HCT116 (cell line): ENCODE data around the gene THOP1. TPM values are rescaled to one million over a fixed set of nuclear protein-coding genes. Genes with fewer than 3 reads are reported as not detected.
A peak's percentile ranks its signal among the peaks of the same experiment; 100 is the strongest.

Experiments
- ATAC-seq: fragments of 200-7000 bp; cut with Tn5 transposase; 2 replicates; pipeline ENCODE4 v1.9.1; 2020; ENCODE audit warnings: mild to moderate bottlenecking, moderate library complexity
- BruUV-seq: library from RNA; stranded (reverse); fragments of 400-500 nt; replicated peaks from 2 replicates; lab custom pipeline; 2021; lab: Mats Ljungman, UMichigan
- CTCF ChIA-PET: fragments of 300-600 bp; sonication (Branson Sonifier 250); formaldehyde crosslinking; loops from one replicate; lab custom pipeline; 2021; ENCODE audit warnings: antibody characterized with exemption; lab: Charles Lee
- POLR2A ChIA-PET: fragments of 300-600, 350-600 bp; sonication (Branson Sonifier 250); formaldehyde crosslinking; loops from one replicate; lab custom pipeline; 2021; ENCODE audit warnings: antibody characterized with exemption; lab: Charles Lee
- RAD21 ChIA-PET, 2 experiments: fragments of 300-600 bp; sonication (Branson Sonifier 250); formaldehyde crosslinking; loops; one replicate each; lab custom pipeline; 2023; ENCODE audit warnings: low total read pairs in 2 of 2; ENCODE audit not compliant: uncharacterized antibody in 2 of 2, unreplicated experiment in 2 of 2, low non-redundant PET in 1 of 2; lab: Charles Lee
- DNase-seq: peaks from one replicate; pipeline ENCODE4 v3.0.0-alpha.2; 2010; ENCODE audit warnings: low read depth, low spot score
- H2AFZ ChIP-seq: fragments of 200-600 bp; shearing (Covaris generic), sonication (generic); 2 replicates; pipeline ENCODE4 v1.6.1; 2017; ENCODE audit warnings: low read depth, mixed run types, mixed read lengths, antibody characterized with exemption, low read length; ENCODE audit not compliant: poor library complexity, severe bottlenecking
- H3K27ac ChIP-seq: 2 replicates; pipeline ENCODE4 v1.5.1; 2012; ENCODE audit warnings: low read depth, low read length
- H3K27me3 ChIP-seq: fragments of 200-600 bp; sonication (generic); 2 replicates; pipeline ENCODE4 v1.6.1; 2016; ENCODE audit warnings: mixed run types, low read length, mixed read lengths; ENCODE audit not compliant: insufficient read depth
- H3K36me3 ChIP-seq, 2 experiments: fragments of 200-500 bp in 1 of 2; fragments of 200-600 bp in 1 of 2; sonication (Bioruptor generic) in 1 of 2; sonication (generic) in 1 of 2; 2 replicates each; pipeline versions ENCODE4 v1.5.1 to v1.6.1; 2014 to 2016; ENCODE audit warnings: low read length in 2 of 2, inconsistent platforms in 1 of 2, mixed read lengths in 1 of 2, mixed run types in 1 of 2; ENCODE audit not compliant: insufficient read depth in 2 of 2, control insufficient read depth in 1 of 2
- H3K4me1 ChIP-seq, 2 experiments: fragments of 200-600 bp in 1 of 2; sonication (generic) in 1 of 2; 2 replicates each; pipeline versions ENCODE4 v1.5.1 to v1.6.1; 2012 to 2017; ENCODE audit warnings: low read length in 2 of 2, inconsistent platforms in 1 of 2, mild to moderate bottlenecking in 1 of 2, mixed read lengths in 1 of 2, mixed run types in 1 of 2, moderate library complexity in 1 of 2; ENCODE audit not compliant: insufficient read depth in 2 of 2, control insufficient read depth in 1 of 2
- H3K4me2 ChIP-seq: fragments of 200-600 bp; sonication (generic); 2 replicates; pipeline ENCODE4 v1.6.1; 2017; ENCODE audit warnings: mixed run types, low read length, mixed read lengths
- H3K4me3 ChIP-seq, 2 experiments: fragments of 200-600 bp in 1 of 2; sonication (generic) in 1 of 2; replicated peaks in 1 of 2; 2 replicates each; pipeline ENCODE4 v1.5.1; 2011 to 2016; ENCODE audit warnings: low read length in 2 of 2, control low read depth in 1 of 2, low read depth in 1 of 2, mild to moderate bottlenecking in 1 of 2, mixed read lengths in 1 of 2, mixed run types in 1 of 2
- H3K79me2 ChIP-seq: fragments of 200-600 bp; sonication (generic); 2 replicates; pipeline ENCODE4 v1.6.1; 2017; ENCODE audit warnings: mild to moderate bottlenecking, mixed run types, low read length, moderate library complexity, mixed read lengths; ENCODE audit not compliant: insufficient read depth
- H3K9ac ChIP-seq: fragments of 200-600 bp; sonication (generic); 2 replicates; pipeline ENCODE4 v1.6.1; 2016; ENCODE audit warnings: low read length, mixed read lengths
- H3K9me2 ChIP-seq: fragments of 200-600 bp; sonication (generic), shearing (Covaris generic); 2 replicates; pipeline ENCODE4 v1.6.1; 2017; ENCODE audit warnings: mixed run types, mild to moderate bottlenecking, moderate library complexity; ENCODE audit not compliant: insufficient read depth
- H3K9me3 ChIP-seq, 2 experiments: fragments of 200-500 bp in 1 of 2; fragments of 200-600 bp in 1 of 2; sonication (Bioruptor generic) in 1 of 2; sonication (generic) in 1 of 2; 2 replicates each; pipeline ENCODE4 v1.6.1; 2014 to 2017; ENCODE audit warnings: low read length in 2 of 2, mixed read lengths in 2 of 2, inconsistent platforms in 1 of 2, low read depth in 1 of 2, mild to moderate bottlenecking in 1 of 2, mixed run types in 1 of 2, moderate library complexity in 1 of 2; ENCODE audit not compliant: control insufficient read depth in 1 of 2, insufficient read depth in 1 of 2
- H4K20me1 ChIP-seq: fragments of 200-600 bp; sonication (generic), shearing (Covaris generic); 2 replicates; pipeline ENCODE4 v1.6.1; 2017; ENCODE audit warnings: mixed run types, mild to moderate bottlenecking, moderate library complexity; ENCODE audit not compliant: insufficient read depth
- ATF3 ChIP-seq: IDR thresholded peaks from 2 replicates; pipeline ENCODE4 v1.6.1; 2012
- CBX3 ChIP-seq: IDR thresholded peaks from 2 replicates; pipeline ENCODE4 v1.6.1; 2012; ENCODE audit warnings: low read depth
- CEBPB ChIP-seq: IDR thresholded peaks from 2 replicates; pipeline ENCODE4 v1.6.1; 2012; ENCODE audit warnings: low read depth
- EGR1 ChIP-seq: IDR thresholded peaks from 2 replicates; pipeline ENCODE4 v1.6.1; 2012; ENCODE audit warnings: low read depth
- ELF1 ChIP-seq: IDR thresholded peaks from 2 replicates; pipeline ENCODE4 v1.6.1; 2012; ENCODE audit warnings: low read depth, borderline replicate concordance
- EZH2 ChIP-seq: fragments of 200-600 bp; sonication (generic); IDR thresholded peaks from 2 replicates; pipeline ENCODE4 v1.6.1; 2017; ENCODE audit warnings: antibody characterized with exemption, mixed run types
- EZH2phosphoT487 ChIP-seq: fragments of 200-600 bp; IDR thresholded peaks from 2 replicates; pipeline ENCODE4 v1.6.1; 2018; ENCODE audit warnings: antibody characterized with exemption, borderline replicate concordance
- FOSL1 ChIP-seq: IDR thresholded peaks from 2 replicates; pipeline ENCODE4 v1.6.1; 2012; ENCODE audit warnings: low read depth
- JUND ChIP-seq: IDR thresholded peaks from 2 replicates; pipeline ENCODE4 v1.6.1; 2012
- MAX ChIP-seq: IDR thresholded peaks from 2 replicates; pipeline ENCODE4 v1.6.1; 2012
- POLR2A ChIP-seq: IDR thresholded peaks from 2 replicates; pipeline ENCODE4 v1.7.0; 2011; ENCODE audit warnings: borderline replicate concordance; ENCODE audit not compliant: insufficient read depth, insufficient read length; ENCODE audit errors: extremely low read depth
- POLR2AphosphoS5 ChIP-seq: IDR thresholded peaks from 2 replicates; pipeline ENCODE4 v1.6.1; 2011; ENCODE audit warnings: mild to moderate bottlenecking, low read depth, low read length, moderate library complexity
- RAD21 ChIP-seq: IDR thresholded peaks from 2 replicates; pipeline ENCODE4 v1.6.1; 2012; ENCODE audit warnings: low read depth, mild to moderate bottlenecking
- REST ChIP-seq: IDR thresholded peaks from 2 replicates; pipeline ENCODE4 v1.6.1; 2012; ENCODE audit warnings: low read depth
- SIN3A ChIP-seq: IDR thresholded peaks from 2 replicates; pipeline ENCODE4 v1.6.1; 2012; ENCODE audit warnings: low read depth
- SP1 ChIP-seq: IDR thresholded peaks from 2 replicates; pipeline ENCODE4 v1.6.1; 2012; ENCODE audit warnings: low read depth
- SRF ChIP-seq: IDR thresholded peaks from 2 replicates; pipeline ENCODE4 v1.6.1; 2012; ENCODE audit warnings: low read depth
- TCF7L2 ChIP-seq: IDR thresholded peaks from 2 replicates; pipeline ENCODE4 v1.7.0; 2011; ENCODE audit warnings: borderline replicate concordance, inconsistent platforms; ENCODE audit not compliant: insufficient read depth, insufficient read length; ENCODE audit errors: extremely low read depth
- ZBTB33 ChIP-seq: IDR thresholded peaks from 2 replicates; pipeline ENCODE4 v1.6.1; 2011; ENCODE audit warnings: mild to moderate bottlenecking, low read length, moderate library complexity; ENCODE audit not compliant: insufficient replicate concordance; ENCODE audit errors: extremely low read depth
- ZFX ChIP-seq: fragments of 450-650 bp; IDR thresholded peaks from 2 replicates; pipeline ENCODE4 v1.6.1; 2017
- ZNF274 ChIP-seq: fragments of 200-500 bp; sonication (Bioruptor generic); IDR thresholded peaks from 2 replicates; pipeline ENCODE4 v1.6.1; 2014; ENCODE audit warnings: mild to moderate bottlenecking, low read depth, low read length, inconsistent platforms
- intact Hi-C: fragments of 100-400 bp; cut with micrococcal nuclease; formaldehyde crosslinking; loops from 2 replicates; pipeline ENCODE4 v1.10.0; 2022
- total RNA-seq: library from RNA; stranded (reverse); gene quantifications from one replicate; pipeline ENCODE4 v1.2.1, GENCODE V29; 2021; ENCODE audit not compliant: unreplicated experiment

THOP1 gene
- total RNA-seq, 1 experiment from 2014 or later: 201 TPM

- CTCF ChIA-PET: interaction anchor here (1.1 kb wide), 1 partner anchor 91 kb away, joined by 6 read pairs; no protein-coding TSS in a partner anchor
- no TSS peak for BruUV-seq
- H3K27me3 ChIP-seq: peaks cover 8% of the 10 kb centered on the region
- no peaks in the 10 kb centered on the region for H4K20me1 ChIP-seq
- POLR2A ChIA-PET: interaction anchor here (0.9 kb wide), 1 partner anchor 17 kb away, joined by 3 read pairs; no protein-coding TSS in a partner anchor
- intact Hi-C loops: no loop called here
- H3K9me2 ChIP-seq: no peaks in the 10 kb centered on the region
- H3K9ac ChIP-seq: peak within 1 kb of the TSS; percentile 66
- H3K4me3 ChIP-seq: peak within 1 kb of the TSS; percentile 95 to 96
- ATAC-seq: peak; percentile 99
- H3K4me1 ChIP-seq: peaks cover 0 to 3% of the 10 kb centered on the region in 2 experiments; a peak in 1 of 4 replicates
- H2AFZ ChIP-seq: no peak within 1 kb of the TSS
- RAD21 ChIA-PET: no interaction called here
- H3K79me2 ChIP-seq: peaks cover 21% of the 10 kb centered on the region
- DNase-seq: peak; percentile 97
- H3K4me2 ChIP-seq: peak within 1 kb of the TSS; percentile 79
- H3K36me3 ChIP-seq: peaks cover 3 to 17% of the 10 kb centered on the region in 2 experiments
- H3K9me3 ChIP-seq: peaks cover 0 to 6% of the 10 kb centered on the region in 2 experiments; a peak in 1 of 4 replicates
- H3K27ac ChIP-seq: peak within 1 kb of the TSS; percentile 44
- TF ChIP-seq ZFX (peak; percentile 61; the same call in 1 of the 2 replicates), EZH2 (no peak), EZH2phosphoT487 (no peak), POLR2AphosphoS5 (peak; percentile 53), ZNF274 (no peak), JUND (no peak), ZBTB33 (peak; percentile 42), ELF1 (no peak; the same call in 1 of the 2 replicates), POLR2A (no peak), SIN3A (peak; percentile 93; the same call in 1 of the 2 replicates), RAD21 (no peak), SRF (no peak; the same call in 1 of the 2 replicates), CEBPB (no peak), EGR1 (peak; percentile 72), REST (no peak; the same call in none of the 2 replicates), CBX3 (peak; percentile 99), FOSL1 (no peak; the same call in 1 of the 2 replicates), SP1 (peak; percentile 97), TCF7L2 (peak; percentile 39), ATF3 (no peak), MAX (peak; percentile 78; the same call in 1 of the 2 replicates)
These were observed 45.5 kb upstream of the THOP1 start, which contains the start of gene SLC39A3 for GRCh38 chr19:2739602-2740313. SLC39A3 (minus strand) TSS chr19:2740017; CDS start chr19:2737257, 2,760 bp downstream.
